Ovary (tissue), 3 donors: ENCODE data around the gene UGT1A10.

Experiments used
- CTCF ChIP-seq, 3 donors: fragments of 450-650 bp in 2 of 3; fragments of 200-600 bp in 1 of 3; IDR thresholded peaks; one replicate each; pipeline versions ENCODE4 v1.5.1 to v1.8.0; 2016 to 2022; ENCODE audit warnings: antibody characterized with exemption in 3 of 3, mild to moderate bottlenecking in 1 of 3
- EP300 ChIP-seq: sonication (generic); formaldehyde crosslinking; IDR thresholded peaks from one replicate; pipeline ENCODE4 v1.6.1; 2017; ENCODE audit warnings: antibody characterized with exemption
- POLR2A ChIP-seq: fragments of 450-650 bp; IDR thresholded peaks from one replicate; pipeline ENCODE4 v1.6.1; 2017; ENCODE audit warnings: antibody characterized with exemption, mild to moderate bottlenecking, moderate library complexity
- donor health status: DM: no; HTN: no; CAD: no.

GRCh38 chr2:233747283-233747544 lies 111.0 kb downstream of the UGT1A10 start:
- TF ChIP-seq CTCF (IDR thresholded peaks at IDR 0.05) = no peak
- TF ChIP-seq POLR2A = no peak
- no peak for TF ChIP-seq EP300
